Stimulated activated memory B cell treated with anti-CD40 and anti-IgM and Interleukin-4, amounts not matched to agents 10 μg/mL and 1 μg/mL and 100 μg/mL, for 72 hours (primary cell): ENCODE data around the gene KCNJ6.

ENCODE experiments used
- ATAC-seq: fragments of 150-1000 bp; cut with Tn5 transposase; 2 replicates; pipeline ENCODE4 v1.10.0; 2021
- H3K27ac Mint-ChIP-seq: one replicate; pipeline ENCODE4 v1.8.0; 2022; ENCODE audit warnings: mild to moderate bottlenecking, mixed read lengths
- H3K27me3 Mint-ChIP-seq: one replicate; pipeline ENCODE4 v1.8.0; 2022; ENCODE audit warnings: mixed read lengths
- H3K36me3 Mint-ChIP-seq: one replicate; pipeline ENCODE4 v1.8.0; 2022; ENCODE audit warnings: mixed read lengths
- H3K4me1 Mint-ChIP-seq: one replicate; pipeline ENCODE4 v1.8.0; 2022; ENCODE audit warnings: mixed read lengths
- H3K4me3 Mint-ChIP-seq: one replicate; pipeline ENCODE4 v1.8.0; 2022; ENCODE audit warnings: mild to moderate bottlenecking, moderate library complexity, mixed read lengths
- H3K9me3 Mint-ChIP-seq: one replicate; pipeline ENCODE4 v1.8.0; 2022; ENCODE audit warnings: mixed read lengths

Gene KCNJ6

DNA sequence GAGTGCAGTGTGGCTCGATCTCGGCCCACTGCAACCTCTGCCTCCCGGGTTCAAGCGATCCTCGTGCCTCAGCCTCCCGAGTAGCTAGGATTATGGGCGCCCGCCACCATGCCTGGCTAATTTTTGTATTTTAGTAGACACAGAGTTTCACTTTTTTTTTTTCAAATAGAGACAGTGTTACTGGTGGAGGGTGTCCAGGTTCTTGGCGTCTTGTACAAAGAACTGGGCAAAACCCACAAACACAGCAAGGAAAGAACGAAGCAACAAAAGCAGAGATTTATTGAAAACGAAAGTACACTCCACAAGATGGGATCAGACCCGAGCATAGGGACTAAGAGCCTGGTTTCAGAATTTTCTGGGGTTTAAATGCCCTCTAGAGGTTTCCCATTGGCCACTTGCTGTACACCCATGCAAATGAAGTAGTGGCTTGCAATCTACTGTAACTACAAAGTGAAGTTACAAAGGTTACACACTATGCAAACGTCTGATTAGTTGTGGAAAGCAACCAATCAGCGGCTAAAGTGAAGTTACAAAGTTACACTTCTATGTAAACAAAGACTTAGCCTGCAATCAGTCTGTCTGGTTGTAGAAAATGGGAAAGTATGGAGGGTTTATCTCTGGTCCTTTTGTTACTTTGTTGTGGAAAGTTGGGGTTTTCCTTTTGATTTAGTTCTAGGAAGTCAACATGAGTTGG, 350.6 kb downstream of the KCNJ6 start:
- Mint-ChIP-seq H3K36me3 (no peaks in the 10 kb centered on the region), H3K27ac (peak overlapping the region; percentile 91), H3K9me3 (no peaks in the 10 kb centered on the region), H3K4me3 (peak overlapping the region; percentile 4), H3K4me1 (peaks cover 16% of the 10 kb centered on the region), H3K27me3 (no peaks in the 10 kb centered on the region)
- ATAC-seq, result no peak

DNA sequence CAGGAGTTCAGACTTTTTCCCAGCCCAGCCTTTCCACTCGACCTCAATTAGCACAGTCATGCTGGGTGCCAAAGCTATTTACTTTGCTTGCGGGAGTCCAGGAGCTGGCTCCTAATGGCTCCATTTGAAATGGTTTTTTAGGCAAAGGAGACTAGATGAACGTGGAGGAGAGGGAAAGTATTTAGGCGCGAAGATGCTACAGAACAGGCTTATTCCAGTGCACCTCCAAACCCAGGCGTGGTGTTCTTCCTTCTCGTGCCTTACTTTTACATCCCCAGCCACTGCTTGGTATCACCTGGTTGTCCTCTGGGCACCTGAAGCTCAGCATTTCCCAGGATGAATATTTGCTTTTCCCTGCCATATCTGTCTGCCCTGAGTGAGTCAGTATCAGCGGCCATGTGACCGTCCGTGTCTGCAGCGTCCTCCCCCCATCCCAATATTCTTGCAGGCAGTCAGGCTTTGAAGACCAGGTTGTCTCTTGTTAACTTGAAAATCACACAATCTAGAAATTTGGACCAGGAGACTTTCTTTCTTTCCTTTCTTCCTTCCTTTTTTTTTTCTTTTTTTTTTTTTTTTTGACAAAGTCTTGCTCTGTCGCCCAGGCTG, 351.2 kb downstream of the KCNJ6 start:
- no peaks in the 10 kb centered on the region for H3K36me3 Mint-ChIP-seq
- peaks cover 16% of the 10 kb centered on the region for H3K4me1 Mint-ChIP-seq
- no peaks in the 10 kb centered on the region for H3K27me3 Mint-ChIP-seq
- ATAC-seq, result no peak
- no peaks in the 10 kb centered on the region for H3K9me3 Mint-ChIP-seq
- peak overlapping the region; percentile 4 for H3K4me3 Mint-ChIP-seq
- peak overlapping the region; percentile 91 for H3K27ac Mint-ChIP-seq

DNA sequence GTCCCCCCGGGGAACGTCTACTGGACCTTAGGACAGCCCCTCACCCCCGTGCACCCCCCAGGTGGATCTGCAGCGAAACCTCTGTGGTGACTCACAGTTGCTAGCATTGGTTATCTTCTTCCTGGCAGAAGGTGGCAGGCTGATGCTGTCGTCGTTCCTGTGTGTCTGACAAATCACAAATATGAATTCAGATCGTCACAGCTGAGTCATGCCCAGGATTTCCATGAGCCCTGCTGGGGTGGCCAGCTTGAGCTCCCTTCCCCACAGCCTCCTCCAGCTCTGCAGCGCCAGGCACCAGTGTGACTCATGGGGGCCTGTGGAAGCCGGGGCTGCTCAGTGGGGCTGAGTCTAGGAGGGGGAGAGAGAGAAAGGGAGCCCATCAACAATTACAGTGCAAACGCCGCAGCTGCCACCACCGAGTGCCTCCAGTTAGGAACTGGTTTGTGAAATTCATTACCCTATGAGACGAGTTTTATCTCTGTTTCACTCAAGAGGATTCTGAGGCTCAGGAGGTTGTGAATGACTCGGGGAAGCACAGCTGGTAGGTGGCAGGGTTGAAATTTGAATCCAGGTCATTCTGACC, 351.8 kb downstream of the KCNJ6 start:
- no peaks in the 10 kb centered on the region for H3K36me3 Mint-ChIP-seq
- peak overlapping the region; percentile 97 for H3K4me3 Mint-ChIP-seq
- peak; percentile 78 for ATAC-seq
- no peaks in the 10 kb centered on the region for H3K9me3 Mint-ChIP-seq
- H3K27me3 Mint-ChIP-seq, result no peaks in the 10 kb centered on the region
- peak overlapping the region; percentile 91 for H3K27ac Mint-ChIP-seq
- peaks cover 16% of the 10 kb centered on the region for H3K4me1 Mint-ChIP-seq

DNA sequence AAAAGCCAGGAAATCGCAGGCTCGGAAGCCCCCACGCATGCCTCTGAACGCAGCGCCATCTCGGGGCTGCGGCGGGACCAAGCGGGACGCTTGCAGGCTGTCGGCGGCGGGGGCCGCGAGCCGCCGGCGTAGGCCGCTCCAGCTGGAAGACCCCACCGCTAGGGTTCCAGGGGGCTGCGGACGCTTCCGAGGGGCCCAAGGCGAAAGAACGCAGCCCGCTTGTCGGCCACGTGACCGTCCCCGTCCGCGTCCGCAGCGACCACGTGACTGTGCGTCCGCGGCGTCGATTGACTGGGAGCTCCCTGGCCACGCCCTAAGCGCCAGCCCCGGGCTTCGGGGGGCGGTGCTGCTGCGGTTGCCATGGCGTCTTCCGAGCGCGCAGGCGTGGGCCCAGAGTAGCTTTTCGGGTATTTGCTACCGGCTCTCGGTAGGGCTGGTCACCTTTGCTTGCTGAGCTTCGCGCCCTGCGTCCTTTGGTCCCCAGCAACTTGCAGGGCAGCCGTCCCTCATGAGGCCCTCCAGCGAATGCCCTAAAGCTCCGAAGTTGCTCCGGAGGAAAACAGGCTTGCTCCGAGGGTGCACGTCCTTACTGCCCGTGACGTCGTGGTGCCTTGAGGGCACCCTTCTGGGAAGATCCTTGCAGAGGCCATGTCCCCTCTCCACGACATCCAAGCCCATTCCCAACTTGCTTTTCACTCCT, 352.5 kb downstream of the KCNJ6 start:
- Mint-ChIP-seq H3K27me3 (no peaks in the 10 kb centered on the region), H3K9me3 (peaks cover 4% of the 10 kb centered on the region), H3K4me3 (peak overlapping the region; percentile 97)

DNA sequence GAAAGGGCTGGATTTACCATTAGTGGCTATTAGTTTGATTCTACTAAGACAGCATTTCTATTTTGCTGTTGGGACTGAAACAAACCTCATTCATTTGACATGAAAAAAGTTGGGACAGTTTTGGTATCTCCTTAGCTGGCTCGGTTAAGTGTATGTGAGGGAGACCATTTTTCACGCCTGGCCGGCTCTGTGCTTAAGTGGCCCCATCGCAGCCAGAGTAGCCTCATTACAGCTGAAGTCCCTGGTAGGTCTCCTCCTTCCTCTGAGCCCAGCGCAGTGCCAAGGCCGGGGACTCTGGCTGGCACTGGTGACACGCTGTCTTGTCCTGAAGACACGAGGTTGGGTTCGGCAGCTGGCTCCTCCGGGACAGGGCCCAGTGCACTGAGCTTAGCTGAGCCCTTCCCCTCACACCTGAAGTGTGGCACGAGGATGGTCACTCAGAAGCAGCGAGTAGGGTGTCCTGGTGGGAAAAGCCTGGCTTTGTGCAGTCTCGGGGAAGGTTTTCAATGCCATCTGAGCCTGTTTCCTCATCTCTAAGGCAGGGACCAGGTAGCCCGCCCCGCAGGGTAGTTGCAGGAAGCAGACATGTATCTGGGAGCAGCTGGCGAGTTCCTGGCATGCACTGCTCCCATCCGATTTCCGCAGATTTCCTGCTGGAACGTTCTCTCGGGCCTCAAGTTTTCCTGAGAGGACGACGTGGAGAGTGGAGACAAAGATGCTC, 353.2 kb downstream of the KCNJ6 start:
- H3K9me3 Mint-ChIP-seq, result peaks cover 8% of the 10 kb centered on the region
- peak overlapping the region; percentile 91 for H3K27ac Mint-ChIP-seq
- peaks cover 16% of the 10 kb centered on the region for H3K4me1 Mint-ChIP-seq
- peaks cover 5% of the 10 kb centered on the region for H3K36me3 Mint-ChIP-seq
- H3K27me3 Mint-ChIP-seq, result no peaks in the 10 kb centered on the region
- peak overlapping the region; percentile 97 for H3K4me3 Mint-ChIP-seq
- peak; percentile 9 for ATAC-seq

More for the DNA sequence above, 352.5 kb downstream of the KCNJ6 start:
- Mint-ChIP-seq H3K27ac (peak overlapping the region; percentile 91), H3K4me1 (peaks cover 16% of the 10 kb centered on the region), H3K36me3 (peaks cover 3% of the 10 kb centered on the region)
- ATAC-seq, result peak; percentile 98

DNA sequence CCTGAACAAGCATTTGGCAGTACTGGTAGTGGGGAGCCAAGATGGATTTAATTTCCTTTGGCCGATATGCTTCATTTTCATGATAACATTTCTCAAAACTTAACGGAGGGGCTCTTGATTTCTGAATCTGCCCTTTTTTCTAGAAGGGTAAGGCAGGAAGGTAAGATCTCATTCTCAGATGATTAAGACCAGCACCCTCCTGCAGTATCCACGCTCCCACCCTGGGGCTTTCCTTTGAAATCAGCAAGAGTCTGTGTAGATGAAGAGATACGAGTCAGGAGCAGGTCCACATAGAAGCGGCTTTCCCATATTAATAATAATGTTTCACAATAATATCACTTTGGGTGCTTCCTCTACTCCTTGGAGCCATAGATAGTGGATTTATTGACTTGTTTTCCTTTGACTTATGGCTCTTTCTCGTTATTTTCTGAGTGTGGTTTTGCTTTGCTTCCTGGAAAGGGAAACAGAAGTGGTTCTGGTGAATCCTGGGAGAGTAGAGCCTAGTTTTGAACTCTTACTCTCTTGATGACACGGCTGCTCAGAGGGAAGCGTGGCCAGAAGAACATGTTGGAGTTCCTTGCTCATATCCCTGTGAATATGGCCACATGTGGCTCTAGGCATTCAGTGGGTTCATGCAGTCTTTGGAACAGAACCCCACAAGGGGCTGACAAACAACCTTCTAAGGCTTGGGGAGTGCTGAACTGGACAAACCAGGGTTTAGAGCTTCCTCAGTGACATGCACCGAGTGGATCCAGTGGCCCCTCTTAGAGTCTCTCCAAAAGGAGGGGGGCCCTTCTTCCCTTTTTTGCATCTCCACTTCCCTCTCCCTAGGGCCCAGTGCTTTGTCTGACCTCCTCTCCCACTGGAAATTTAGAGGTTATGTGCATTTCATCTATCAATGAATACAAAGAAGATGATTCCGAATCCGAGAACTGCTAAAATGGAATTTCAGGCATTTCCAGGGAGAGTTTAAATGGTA, 354.0 kb downstream of the KCNJ6 start:
- Mint-ChIP-seq H3K27ac (peak overlapping the region; percentile 91), H3K4me3 (peak overlapping the region; percentile 97), H3K4me1 (peaks cover 21% of the 10 kb centered on the region), H3K36me3 (peaks cover 5% of the 10 kb centered on the region), H3K9me3 (peaks cover 8% of the 10 kb centered on the region), H3K27me3 (no peaks in the 10 kb centered on the region)
- no peak for ATAC-seq

DNA sequence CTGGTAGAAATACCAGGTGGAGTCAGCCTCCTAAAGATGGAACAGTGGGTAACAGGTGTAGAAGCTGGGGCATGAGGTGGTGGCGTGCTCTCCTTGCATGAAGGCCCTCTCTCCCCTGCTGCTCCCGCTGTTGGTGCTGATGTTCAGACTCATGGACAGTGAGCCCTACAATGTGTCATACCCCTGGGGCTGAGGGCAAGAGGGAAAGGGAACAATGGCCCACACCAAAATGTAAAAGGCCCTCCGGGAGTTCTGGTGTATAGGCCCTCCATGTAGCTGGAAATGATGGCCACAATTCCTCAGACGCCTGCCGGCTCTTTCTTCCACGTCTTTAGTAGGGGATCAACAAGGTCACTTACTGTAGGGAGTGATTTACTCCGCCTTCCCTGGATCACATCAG, 354.8 kb downstream of the KCNJ6 start:
- ATAC-seq, result no peak
- H3K4me3 Mint-ChIP-seq, result no peak overlapping the region
- H3K36me3 Mint-ChIP-seq, result peaks cover 5% of the 10 kb centered on the region
- peaks cover 26% of the 10 kb centered on the region for H3K4me1 Mint-ChIP-seq
- no peak overlapping the region for H3K27ac Mint-ChIP-seq
- peaks cover 8% of the 10 kb centered on the region for H3K9me3 Mint-ChIP-seq
- no peaks in the 10 kb centered on the region for H3K27me3 Mint-ChIP-seq

DNA sequence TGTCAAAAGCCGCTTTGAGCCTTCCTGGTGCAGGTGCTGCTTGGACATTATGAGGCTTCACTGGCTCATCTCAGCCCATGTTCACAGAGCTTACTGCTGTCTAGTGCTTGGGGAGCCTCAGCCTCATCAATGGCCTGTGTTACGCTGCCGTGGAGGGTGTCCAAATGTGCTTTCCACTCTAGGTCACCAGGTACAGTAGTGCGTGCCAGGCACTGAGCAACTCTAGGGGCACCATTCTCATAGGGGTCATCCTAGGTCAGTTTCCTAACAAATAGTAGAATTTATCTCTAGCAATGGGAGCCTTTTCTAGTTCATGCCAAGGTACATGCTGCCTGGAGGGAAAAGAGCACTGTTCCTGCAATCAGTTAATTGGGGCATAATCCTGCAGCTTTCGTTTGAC, 355.9 kb downstream of the KCNJ6 start:
- Mint-ChIP-seq H3K4me1 (peaks cover 22% of the 10 kb centered on the region), H3K9me3 (peaks cover 8% of the 10 kb centered on the region), H3K36me3 (peaks cover 5% of the 10 kb centered on the region), H3K4me3 (no peak overlapping the region), H3K27me3 (peaks cover 7% of the 10 kb centered on the region), H3K27ac (no peak overlapping the region)
- ATAC-seq, result no peak

DNA sequence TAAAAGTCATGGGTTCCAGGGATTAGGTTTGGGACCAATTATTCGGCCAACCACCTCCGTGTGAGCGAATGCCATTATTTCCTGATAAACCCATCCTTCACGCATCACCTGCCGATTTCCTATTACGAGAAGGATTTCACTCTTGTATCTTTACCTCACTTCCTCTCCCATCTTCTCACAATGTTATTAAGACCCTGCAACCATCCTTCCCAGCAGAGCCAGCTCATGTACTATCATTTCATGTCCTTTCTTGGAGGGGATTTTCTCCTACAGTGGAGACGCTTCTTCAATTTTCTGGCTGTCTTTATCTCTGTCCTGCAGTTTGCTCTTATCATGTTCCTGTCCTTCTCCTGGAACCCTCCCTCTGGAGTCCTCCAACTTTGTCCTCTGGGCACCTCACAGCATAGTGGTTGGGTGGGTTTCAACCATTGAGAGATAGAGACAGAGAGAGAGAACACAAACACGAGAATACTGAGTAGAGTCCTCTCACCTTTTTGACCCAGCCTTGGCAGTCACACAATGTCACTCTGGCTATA, 357.5 kb downstream of the KCNJ6 start:
- ATAC-seq, result no peak

More for the DNA sequence above, 357.5 kb downstream of the KCNJ6 start:
- H3K27me3 Mint-ChIP-seq, result peaks cover 8% of the 10 kb centered on the region
- H3K27ac Mint-ChIP-seq, result no peak overlapping the region
- H3K4me1 Mint-ChIP-seq, result peaks cover 10% of the 10 kb centered on the region
- peaks cover 5% of the 10 kb centered on the region for H3K36me3 Mint-ChIP-seq
- no peak overlapping the region for H3K4me3 Mint-ChIP-seq
- peaks cover 8% of the 10 kb centered on the region for H3K9me3 Mint-ChIP-seq
